ENCODE results near the gene FNDC10.

The FNDC10 gene

DNA sequence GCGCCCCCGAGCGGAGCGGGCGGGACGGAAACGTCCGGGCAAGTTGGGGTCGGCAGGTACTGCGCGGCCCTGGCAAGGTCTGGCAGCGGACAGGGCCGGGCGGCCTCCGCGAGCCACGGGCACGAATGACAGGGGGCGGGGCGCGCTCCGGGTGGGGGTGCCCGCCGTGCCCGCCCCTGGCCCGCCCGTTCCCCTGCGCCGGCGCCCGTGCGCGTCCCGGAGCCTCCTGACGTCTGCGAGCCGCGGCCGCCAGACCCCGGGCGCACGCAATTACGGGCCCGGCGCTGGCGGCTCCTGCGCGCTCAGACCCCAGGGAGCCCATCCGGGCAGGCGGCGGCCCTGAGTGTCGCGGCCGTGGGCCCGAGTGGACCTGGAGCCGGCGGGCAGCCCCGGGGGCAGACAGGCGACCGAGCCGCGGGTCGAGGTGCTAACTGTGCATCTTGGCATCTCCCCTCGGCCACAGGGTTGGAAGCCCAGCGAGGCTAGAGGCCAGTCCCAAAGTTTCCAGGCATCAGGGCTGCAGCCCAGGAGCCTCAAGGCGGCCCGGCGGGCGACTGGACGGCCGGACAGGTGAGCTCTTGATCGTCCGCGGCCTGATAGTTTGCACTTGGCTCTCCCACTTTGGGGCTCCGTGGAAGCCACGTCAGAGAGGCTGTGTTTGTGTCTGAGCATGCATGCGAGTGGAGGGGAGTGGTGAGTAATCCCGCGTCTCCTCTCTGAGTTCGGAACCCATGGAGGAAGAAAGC, 16.3 kb upstream of the FNDC10 start:
- peak; percentile 59 for DNase-seq

DNA sequence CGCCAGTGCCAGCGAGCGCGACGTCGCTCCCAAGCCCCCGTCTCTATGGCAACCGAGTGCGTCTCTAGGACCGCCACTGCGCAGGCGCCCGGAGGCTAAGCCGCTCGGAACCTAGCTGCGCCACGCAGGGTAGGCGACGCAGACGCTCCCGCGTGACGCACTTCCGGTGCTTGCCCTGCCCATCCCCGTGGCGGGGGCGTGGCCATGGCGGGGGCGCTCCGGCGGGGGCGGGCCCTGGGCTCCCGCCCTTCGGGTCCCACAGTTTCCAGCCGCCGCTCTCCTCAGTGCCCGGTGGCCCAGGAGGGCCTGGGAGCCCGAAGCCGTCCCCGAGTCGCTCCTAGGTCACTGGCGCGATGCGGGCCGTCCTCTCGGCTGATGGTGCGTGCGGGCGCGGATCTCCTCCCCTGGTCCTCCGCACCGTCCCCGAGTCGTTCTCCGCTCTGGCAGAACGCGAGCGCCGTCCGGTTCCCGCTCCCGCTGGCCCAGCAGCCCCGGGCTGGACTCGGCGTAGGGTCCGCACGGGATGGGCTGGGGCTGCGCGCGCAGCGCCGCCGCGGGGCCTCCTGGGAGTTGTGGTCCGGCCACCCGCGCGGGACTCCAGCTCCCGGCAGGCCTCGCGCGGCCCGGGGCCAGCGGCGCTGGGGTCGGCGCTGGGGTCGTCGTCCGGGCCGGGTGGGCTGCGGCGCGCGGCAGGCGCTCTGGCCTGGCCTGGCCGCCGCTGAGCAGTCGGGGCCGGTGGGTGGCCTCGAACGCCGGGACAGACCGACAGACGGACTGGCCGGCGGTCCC, 15.5 kb upstream of the FNDC10 start, which contains the start of gene MIB2:
Gene MIB2, plus strand, starts transcription at position 245 of the 789 bp plus-strand sequence. CDS start 7,953 bp downstream, outside the sequence.
- peak; percentile 98 for DNase-seq

DNA sequence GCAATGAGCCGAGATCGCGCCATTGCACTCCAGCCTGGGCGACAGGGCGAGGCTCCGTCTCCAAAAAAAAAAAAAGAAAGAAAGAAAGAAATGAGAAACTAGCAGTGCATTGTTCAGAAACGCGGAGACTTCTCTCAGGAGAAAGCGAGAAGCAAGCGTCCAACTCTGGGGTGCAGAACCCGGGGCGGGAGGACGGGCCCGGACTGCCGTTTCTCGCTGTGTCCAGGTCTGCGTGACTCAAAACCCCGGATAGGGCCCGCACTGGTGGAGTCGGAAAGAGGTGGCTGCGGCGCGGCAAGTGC, 15.0 kb upstream of the FNDC10 start:
- no peak for DNase-seq

DNA sequence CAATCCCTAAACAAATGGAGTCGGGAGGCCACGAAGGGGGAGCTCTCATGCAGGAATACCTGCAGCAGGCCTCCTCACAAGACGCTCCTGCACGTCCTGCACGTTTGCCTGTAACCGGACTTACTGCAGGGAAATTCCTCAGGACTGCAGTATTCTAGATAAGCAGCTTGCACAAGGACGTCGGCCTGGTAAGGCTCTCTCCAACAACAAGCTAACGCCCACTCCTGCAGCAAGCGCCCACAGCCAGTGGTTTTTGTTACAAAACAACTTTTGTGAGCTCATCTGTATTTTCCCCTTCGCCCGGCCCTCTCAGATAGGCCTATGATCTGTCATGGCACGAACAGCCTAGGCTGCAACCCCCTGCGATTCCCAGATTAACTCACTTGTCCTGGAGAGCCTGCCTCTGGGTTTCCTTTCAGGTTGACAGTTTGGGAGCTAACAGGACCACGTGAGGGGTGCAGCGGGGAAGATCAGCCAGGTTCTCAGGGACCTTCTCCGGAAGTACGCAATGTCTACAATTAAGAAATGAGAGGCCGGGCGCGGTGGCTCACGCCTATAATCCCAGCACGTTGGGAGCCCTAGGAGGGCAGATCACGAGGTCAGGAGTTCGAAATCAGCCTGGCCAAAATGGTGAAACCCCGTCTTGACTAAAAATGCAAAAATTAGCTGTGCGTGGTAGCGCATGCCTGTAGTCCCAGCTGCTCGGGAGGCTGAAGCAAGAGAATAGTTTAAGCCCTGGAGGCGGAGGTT, 14.4 kb upstream of the FNDC10 start:
- peak; percentile 72 for DNase-seq

DNA sequence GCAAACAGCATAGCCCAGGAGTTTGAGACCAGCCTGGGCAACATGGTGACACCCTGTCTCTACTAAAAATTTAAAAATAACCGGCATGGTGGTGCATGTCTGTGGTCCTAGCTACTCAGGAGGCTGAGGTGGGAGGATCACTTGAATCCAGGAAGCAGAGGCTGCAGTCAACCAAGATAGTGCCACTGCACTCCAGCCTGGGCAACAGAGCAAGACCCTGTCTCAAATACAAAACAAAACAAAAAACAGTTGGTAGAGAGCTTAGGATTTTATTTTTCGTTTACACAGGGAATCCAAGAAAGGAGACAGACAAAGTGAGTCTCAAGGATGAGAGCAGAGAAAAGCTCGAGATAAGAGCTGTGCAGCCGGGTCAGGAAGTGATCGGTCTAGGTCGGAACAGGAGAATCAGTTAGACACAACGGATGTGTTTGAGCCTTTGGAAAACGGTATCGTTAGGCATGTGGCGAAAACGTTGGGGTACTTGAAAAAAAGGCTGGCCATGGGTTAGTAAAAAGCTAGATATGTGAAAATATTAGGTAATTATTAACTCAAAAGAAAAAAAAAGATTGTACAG, 13.7 kb upstream of the FNDC10 start:
- no peak for DNase-seq

DNA sequence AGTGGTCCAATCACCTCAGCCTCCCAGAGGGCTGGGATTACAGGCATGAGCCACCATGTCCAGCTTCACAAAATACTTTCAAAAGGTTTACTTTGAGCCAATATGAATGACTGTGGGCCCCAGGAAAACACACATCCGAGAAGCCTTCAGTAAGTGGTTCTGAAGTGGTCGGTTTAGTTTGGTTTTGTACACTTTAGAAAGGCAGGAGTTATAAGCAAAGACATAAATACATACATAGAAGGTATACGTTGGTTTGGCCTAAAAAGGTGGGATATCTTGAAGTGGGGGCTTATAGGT, 12.1 kb upstream of the FNDC10 start:
- DNase-seq: no peak

DNA sequence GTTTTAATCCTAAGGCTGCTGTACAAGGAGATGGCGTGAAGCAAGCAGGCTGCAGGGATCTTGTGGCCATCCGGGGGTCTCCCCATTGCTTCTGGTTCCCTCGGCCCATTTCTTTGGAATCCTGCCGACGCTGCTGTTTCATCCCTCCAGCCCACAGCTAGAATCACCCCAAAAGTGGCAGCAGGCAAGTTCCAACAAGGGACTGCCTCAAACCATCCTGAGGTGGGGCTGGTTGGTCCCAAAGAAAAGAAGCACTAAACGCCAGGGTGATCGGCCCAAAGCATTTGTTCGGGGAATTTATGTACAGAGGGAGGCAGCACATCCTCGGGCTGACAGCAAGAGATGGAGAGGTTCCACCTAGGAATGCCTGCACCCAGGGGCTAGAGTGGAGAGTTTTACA, 10.9 kb upstream of the FNDC10 start:
- no peak for DNase-seq

DNA sequence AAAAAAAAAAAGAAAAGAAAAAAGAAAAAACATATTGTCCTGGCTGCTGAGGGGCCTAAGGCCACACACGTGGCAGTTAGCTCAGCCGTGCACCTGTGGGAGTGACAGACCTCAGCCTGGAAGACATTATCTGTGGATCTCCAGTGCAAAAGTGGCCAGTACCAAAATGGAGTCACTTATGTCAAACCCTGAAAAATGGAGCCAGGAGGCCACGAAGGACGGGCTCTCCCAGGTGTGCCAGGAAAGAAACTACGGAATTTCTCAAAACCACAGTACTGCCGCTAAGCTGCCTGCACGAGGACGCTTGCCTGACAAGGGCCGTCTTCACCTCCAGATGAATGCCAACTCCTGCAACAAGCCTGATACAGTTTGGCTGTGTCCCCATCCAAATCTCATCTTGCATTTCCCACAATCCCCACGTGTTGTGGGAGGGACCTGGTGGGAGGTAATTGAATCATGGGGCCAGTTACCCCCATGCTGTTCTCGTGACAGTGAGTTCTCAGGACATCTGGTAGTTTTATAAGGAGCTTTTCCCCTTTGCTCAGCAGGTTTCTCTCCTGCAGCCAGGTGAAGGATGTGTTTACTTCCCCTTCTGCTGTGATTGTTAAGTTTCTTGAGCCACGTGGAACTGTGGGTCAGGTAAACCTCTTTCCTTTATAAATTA, 10.0 kb upstream of the FNDC10 start:
- DNase-seq: no peak

DNA sequence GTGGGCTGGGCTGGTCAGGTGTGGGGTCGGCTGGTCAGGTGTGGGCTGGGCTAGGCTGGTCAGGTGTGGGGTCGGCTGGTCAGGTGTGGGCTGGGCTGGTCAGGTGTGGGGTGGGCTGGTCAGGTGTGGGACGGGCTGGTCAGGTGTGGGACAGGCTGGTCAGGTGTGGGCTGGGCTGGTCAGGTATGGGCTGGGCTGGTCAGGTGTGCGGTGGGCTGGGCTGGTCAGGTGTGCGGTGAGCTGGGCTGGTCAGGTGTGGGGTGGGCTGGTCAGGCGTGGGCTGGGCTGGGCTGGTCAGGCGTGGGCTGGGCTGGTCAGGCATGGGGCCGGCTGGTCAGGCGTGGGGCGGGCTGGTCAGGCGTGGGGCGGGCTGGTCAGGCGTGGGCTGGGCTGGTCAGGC, 6.3 kb upstream of the FNDC10 start:
- DNase-seq: no peak

DNA sequence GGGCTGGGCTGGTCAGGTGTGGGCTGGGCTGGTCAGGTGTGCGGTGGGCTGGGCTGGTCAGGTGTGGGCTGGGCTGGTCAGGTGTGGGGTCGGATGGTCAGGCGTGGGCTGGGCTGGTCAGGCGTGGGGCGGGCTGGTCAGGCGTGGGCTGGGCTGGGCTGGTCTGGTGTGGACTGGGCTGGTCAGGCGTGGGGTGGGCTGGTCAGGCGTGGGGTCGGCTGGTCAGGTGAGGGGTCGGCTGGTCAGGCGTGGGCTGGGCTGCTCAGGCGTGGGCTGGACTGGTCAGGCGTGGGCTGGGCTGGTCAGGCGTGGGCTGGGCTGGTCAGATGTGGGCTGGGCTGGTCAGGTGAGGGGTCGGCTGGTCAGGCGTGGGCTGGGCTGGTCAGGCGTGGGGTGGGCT, 5.8 kb upstream of the FNDC10 start:
- no peak for DNase-seq

DNA sequence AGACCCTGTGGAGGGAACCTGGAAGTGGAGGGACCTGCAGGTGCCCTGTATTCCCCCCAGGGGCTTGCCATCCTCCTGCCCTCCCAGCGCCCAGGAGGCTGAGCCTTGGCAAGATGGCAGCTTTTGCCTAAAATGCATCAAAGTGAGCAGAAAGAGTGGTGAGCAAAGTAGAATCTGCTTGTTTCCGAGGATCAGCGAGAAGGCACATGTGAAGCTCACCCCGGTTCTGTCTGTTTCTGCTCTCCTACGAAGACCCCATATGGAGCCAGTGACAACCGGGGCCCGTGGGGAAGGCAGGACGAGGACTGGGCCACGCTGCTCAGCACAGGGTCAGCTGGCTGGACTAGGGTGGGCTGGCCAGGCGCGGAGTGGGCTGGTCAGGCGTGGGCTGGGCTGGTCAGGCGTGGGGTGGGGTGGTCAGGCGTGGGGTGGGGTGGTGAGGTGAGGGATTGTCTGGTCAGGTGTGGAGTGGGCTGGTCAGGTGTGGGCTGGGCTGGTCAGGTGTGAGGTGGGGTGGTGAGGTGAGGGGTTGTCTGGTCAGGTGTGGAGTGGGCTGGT, 5.2 kb upstream of the FNDC10 start:
- DNase-seq: no peak

DNA sequence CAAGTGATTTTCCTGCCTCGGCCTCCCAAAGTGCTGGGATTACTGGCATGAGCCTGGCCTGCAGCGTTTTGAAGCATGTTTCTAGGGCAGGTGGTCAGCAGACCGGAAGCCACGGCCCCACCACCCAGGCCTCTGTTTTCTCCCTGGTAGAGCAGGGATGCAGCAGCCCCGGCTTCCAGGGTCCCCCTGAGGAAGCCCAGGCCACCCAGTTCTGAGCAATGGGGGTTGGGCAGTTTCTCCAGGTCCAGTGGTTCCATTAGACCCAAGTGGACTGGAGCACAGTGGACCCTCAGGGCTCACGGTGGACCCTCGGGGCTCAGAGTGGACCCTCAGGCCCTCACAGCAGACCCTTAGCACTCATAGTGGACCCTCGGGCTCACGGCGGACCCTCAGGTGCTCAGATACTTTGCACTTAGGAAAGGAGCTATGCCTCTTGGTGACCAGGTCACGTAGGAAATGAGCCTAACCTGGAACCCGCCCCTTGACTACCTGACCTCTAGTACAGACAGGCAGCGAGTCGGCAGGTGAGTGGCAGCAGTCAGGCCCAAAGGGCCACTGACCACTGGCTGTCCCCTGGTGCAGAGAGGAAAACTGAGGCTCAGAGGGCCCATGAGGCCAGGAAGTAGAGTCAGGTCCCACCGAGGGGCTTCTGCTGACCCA, 4.6 kb upstream of the FNDC10 start:
- DNase-seq: no peak

DNA sequence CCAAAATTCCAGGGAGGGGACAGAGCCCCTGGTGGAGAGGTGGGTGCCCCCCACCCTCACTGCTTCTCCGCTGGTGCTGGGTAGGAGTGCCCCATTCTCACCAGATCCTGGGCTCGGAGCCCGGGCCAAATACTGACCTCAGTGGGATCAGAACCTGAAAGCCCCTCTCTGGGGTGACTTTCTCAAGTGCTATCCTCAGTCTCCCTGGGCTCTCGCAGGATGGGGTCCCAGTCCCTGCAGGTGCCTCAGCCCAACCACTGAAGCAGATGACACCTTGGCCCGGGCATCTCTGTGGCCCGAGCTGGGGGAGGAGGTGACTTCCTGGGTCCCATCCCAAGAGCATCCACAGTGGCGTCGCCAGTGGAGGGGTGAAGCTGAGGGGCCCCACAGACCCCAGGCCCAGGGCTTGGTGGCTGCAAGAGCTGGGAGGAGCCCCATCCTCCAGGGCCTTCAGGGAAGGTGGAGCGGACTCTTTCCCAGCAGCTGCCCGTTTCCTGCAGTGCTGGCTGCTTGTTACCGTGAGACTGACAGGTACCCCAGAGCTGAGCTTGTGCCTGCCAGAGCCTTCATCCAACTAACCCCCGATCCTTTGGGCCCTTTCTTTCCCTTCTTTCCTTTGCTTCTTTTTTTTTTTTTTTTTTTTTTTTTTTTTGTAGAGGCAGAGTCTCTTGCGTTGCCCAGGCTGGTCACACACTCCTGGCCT, 3.9 kb upstream of the FNDC10 start:
- DNase-seq: no peak

DNA sequence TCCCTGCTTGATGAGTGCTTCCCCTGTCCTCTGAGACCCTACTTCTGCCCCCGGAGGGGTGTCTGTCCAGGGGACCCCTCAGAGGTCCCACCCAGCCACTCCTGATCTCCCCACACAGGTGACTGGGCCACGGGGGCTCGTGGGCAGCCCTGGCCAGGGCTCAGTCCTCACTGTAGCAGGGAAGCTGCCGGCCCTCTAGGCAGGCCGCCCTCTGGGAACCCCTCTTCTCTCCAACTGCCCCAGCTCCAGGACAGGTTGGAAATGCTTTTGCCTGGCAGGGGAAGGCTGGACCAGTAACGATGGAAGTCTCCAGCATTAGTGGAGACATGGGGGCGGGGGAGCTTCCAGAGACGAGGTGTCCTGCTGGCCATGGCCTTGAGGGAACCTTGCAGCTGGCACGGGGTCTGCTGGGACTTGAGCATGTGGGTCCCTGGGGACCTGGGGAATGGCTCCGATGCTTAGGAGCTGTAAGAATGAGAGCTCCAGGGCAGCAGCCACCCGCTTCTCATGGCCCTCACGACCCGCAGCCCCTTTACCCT, 3.1 kb upstream of the FNDC10 start:
- DNase-seq: no peak

DNA sequence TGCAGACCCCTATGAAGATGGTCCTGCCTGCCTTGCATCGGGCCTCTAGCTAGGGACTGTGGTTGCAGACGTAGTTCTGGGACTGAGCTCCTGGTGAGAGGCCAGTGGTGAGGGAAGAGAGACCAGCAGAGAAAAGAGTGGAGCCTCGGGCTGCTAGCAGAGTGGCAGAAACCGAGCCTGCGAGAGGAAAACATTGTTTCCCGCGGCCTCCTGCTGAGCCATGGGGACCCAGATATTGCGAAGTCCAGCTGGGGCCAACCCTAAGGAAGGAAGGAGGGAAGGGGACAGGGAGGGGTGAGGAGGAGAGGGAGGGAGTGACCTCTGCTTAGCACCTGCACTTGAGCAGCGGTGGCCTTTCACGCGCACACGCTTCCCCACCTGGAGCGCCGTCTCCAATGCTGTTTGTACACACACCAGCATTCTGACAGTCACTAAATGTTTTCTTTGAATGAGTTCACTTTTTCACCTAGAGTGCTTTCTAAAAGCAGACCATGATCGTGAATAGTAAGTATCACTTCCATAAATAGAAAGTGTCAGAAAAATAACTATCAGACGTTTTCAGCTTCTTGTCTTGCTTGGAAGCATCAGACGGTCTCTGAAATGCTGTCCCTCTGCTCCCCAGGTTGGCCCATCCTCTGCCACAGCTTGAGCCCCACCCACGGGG, 2.5 kb upstream of the FNDC10 start:
- DNase-seq: no peak

DNA sequence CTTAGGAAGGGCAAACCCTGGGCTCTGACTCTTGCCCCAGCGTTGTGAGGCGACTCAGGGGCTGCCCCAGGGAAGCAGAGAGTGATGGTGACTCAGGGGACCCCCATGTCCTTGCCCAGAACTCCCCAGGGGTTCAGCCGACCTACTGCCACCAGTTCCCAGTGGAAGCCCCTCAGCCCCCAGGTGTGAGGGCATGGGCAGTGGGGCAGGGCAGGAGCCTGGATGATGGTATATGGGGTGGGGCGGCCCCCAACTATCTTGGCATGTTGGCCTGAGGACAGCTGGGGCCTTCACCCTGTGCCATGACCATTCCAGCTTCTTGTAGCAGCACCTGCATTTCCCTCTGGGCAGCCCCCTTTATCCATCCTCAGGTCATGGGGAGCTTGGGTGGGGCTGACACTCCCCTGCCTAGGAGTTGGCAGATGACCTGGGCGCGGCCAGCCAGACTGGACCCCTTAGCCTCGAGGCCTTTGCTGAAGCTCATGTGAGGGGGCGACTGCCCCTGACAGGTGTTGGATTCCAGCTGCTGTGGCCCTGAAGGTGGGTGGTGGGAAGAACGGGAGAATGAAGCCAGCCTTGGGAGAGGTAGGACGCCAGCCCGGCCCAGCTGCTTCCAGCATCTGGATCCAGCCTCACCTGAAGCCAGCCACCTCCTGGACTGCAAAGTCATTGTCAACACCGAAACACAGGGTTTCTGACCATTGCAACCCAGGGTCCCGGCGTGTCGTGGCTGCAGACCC, 1.8 kb upstream of the FNDC10 start:
- DNase-seq: no peak

DNA sequence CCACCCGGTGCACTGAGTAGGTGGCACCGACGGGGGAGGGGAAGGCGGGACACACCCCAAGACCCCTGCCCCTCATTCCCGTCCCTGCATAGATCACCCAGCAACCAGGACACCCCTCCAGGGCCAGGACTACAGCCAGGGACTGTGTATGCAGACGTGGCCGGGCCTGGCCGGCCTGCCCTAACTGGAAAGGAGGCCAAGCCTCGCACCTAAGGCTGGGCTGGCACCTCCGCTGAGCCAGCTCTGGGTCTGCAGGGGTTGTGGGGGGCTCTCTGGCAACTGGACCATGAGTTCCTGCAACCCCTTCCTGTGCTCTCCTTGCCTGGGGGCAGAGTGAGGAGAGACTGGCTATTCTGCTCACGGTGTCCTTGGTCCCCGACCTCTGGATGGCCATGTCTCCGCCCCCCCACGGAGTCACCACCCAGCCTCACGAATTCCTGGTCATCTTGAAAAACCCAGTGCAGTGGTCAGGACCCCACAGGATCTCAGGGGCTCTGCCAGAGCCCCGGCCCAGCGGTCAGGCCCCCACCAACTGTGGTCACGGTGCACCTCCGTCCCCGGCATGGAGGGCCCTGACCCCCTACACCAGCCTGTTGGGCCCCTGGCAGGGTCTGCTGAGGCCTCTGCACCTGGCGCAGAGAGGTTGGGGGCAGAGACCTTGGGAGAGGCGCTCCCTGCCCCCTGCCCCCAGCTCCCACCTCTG, 1.1 kb upstream of the FNDC10 start:
- no peak for DNase-seq

DNA sequence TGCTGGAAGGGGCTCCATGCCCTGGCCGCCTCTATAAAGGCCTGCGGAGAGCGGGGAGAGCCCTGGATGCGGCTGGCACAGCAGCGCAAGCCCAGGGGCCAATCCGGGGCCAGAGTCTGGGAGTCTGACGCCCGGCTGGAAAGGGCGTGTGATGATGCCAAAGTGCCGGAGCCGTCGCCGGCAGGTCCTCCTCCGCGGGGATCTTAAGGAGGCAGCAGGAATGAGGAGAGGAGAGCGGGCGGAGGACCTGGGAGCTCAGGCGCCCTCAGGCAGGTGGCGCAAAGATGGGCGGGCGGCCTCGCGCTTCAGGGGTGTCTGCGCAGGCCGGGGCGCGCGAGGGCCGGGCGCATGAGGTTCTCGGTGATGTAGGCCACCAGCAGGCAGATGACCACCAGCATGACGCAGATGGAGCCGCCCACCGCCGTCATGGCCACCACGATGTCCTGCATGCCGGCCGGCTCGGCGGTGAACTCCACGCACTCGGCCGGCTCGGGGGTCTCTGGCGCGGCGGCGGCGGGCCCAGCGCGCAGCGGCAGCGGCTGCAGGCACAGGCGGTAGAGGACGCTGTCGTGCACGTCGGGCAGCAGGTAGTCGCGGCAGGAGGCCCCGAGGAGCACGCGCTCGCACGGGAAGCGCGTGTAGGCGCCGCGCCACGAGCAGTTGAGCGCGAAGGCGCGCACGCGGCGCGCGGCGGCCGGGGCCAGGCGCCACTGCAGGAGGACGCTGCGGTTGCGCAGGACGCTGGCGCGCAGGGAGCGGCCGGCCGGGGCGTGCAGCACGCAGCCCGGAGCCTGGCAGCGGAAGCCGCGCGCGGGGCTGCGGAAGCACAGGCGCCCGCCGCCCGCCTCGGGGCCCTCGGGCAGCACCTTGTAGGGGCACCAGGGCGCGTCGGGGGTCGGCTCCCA, 653 bp downstream of the FNDC10 start:
- peak; percentile 30 for DNase-seq
